SH-SY5Y (cell line): ENCODE measurements around the gene RYR1.

Source experiments
- GATA2 ChIP-seq: IDR thresholded peaks from 2 replicates; pipeline ENCODE4 v1.6.1; 2011; ENCODE audit warnings: mild to moderate bottlenecking, low read depth, low read length
- GATA3 ChIP-seq: IDR thresholded peaks from 2 replicates; pipeline ENCODE4 v1.6.1; 2011; ENCODE audit warnings: low read depth, mild to moderate bottlenecking, low read length, moderate library complexity

RYR1 gene

DNA sequence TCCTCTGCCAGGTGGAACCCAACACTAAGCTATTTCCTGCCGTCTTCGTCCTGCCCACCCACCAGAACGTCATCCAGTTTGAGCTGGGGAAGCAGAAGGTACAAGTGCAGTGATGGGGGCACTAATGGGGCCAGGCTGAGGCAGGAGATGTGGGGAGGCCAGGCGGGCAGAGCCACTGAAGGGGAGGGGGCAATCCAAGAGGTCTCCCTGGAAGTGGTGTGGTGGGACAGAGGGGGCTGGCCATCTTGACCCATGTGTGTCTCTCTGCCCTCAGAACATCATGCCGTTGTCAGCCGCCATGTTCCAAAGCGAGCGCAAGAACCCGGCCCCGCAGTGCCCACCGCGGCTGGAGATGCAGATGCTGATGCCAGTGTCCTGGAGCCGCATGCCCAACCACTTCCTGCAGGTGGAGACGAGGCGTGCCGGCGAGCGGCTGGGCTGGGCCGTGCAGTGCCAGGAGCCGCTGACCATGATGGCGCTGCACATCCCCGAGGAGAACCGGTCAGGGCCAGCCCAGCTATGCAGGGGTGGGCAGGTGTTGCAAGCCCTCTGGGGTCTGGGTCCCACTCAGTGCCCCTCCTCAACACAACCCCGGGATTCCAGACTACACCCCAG lies 49.6 kb downstream of the RYR1 start:
- no peak for TF ChIP-seq GATA2
- TF ChIP-seq GATA3: no peak

DNA sequence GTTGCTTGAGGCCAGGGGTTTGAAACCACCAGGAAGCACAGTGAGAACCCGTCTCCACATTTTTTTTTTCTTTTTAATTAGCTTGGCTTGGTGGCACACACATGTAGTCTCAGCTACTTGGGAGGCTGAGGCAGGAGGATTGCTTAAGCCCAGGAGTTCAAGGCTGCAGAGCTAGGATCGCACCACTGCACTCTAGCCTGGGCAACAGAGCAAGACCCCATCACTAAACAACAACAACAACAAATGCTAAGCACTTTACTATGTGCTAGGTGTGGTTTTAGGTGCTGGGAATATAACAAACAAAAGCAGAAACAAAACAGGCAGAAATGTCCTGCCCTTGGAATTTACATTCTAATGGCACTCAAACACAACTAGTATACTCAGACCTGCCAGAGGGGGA lies 51.3 kb downstream of the RYR1 start:
- TF ChIP-seq GATA3 (no peak), GATA2 (no peak)

- TF ChIP-seq GATA3 (no peak), GATA2 (no peak)
Observed at GRCh38 chr19:38485541-38486285, 52.2 kb downstream of the RYR1 start.

GRCh38 chr19:38486731-38487336 lies 53.3 kb downstream of the RYR1 start:
- TF ChIP-seq GATA2 (no peak), GATA3 (no peak)

GRCh38 chr19:38488096-38488495 lies 54.6 kb downstream of the RYR1 start:
- TF ChIP-seq GATA2: no peak

DNA sequence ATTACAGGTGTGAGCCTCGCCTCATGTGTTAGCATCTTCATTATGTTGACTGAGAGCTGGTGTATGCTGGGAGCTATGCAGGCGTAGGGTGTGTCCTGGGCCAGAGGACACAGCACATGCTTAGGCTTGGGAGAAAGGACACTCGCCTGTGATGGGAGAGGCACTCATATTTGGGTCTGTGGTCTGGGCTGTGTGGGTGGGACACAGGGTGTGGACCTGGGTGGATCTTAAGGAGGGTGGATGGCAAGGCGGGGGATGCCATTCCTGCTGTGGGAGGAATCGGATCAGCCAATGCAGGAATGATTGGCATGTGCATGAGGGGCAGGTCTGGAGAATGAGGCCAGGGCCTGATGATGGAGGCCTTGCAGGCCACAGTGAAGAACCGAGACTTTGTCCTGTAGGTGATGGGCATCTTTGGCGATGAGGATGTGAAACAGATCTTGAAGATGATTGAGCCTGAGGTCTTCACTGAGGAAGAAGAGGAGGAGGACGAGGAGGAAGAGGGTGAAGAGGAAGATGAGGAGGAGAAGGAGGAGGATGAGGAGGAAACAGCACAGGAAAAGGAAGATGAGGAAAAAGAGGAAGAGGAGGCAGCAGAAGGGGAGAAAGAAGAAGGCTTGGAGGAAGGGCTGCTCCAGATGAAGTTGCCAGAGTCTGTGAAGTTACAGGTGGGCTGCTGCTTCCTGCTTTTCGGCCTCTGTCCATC lies 55.4 kb downstream of the RYR1 start:
- TF ChIP-seq GATA3 (no peak), GATA2 (no peak)

GRCh38 chr19:38490861-38491260 lies 57.4 kb downstream of the RYR1 start:
- no peak for TF ChIP-seq GATA2
- TF ChIP-seq GATA3: no peak

DNA sequence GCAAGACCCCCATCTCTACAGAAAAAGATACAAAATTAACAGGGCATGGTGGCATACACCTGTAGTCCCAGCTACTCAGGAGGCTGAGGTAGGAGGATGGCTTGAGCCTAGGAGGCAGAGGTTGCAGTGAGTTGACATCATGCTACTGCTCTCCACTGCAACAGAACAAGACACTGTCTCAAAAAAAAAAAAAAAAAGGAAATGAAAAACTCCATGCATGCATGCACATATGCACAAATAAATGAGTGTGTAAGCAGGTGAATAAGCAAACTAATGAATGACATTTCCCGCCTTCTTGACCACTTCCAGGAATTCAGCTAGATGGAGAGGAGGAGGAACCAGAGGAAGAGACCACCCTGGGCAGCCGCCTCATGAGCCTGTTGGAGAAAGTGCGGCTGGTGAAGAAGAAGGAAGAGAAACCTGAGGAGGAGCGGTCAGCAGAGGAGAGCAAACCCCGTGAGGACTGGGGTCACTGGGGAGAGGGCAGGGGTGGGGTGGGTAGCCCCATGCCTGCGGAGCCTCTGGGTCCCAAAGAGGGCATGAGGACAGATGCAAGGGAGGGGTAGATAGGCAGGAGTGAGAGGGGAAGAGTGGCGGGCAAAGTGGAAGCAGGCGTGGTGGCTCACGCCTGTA lies 58.8 kb downstream of the RYR1 start:
- TF ChIP-seq GATA3: no peak
- TF ChIP-seq GATA2: no peak

DNA sequence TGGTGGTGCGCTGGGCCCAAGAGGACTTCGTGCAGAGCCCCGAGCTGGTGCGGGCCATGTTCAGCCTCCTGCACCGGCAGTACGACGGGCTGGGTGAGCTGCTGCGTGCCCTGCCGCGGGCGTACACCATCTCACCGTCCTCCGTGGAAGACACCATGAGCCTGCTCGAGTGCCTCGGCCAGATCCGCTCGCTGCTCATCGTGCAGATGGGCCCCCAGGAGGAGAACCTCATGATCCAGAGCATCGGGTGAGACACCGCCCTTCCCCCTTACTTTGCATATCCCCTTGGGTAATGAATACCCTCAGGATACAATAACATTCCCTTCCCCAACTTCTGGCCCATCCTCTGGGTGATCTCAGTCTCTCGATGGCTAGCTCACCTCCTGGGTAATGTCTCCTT lies 60.9 kb downstream of the RYR1 start:
- no peak for TF ChIP-seq GATA3
- no peak for TF ChIP-seq GATA2

- TF ChIP-seq GATA3 (no peak), GATA2 (no peak)
Observed at GRCh38 chr19:38496116-38496515, 62.6 kb downstream of the RYR1 start.

DNA sequence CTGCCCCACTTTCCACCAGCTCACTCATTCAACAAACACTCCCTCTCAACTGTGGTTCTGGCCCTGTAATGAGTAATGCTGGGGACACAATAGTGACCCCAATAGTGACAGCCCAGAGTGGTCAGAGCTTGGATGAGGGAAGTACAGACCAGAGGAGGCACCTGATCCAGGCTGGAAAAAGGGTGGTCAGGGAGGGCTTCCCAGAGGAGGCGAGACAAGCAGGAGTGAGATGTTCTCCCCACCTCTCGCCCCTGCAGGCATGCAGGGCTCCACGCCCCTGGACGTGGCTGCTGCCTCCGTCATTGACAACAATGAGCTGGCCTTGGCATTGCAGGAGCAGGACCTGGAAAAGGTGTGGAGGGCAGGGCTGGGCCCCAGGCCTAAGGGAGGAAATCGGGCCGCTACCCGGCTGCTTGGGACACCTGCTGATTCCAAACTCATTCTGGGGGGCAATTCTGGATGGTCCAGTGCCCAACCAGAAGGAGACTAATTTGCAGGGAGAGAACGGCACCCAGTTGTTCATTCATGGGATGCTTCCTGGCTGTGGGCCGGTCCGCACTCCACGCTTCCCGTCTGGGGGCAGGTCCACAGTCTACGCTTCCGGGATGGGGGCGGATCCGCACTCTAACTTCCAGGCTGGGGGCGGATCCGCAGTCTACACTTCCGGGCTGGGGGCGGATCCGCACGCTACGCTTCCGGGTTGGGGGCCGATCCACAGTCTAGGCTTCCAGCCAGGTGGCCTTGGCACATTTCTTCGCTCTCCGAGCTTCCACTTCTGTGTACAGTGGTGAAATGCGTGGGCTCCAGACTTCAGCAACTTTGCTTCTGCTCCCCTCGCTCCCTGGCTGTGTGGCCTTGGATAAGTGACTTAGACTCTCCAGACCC lies 63.4 kb downstream of the RYR1 start:
- TF ChIP-seq GATA2: no peak
- no peak for TF ChIP-seq GATA3

DNA sequence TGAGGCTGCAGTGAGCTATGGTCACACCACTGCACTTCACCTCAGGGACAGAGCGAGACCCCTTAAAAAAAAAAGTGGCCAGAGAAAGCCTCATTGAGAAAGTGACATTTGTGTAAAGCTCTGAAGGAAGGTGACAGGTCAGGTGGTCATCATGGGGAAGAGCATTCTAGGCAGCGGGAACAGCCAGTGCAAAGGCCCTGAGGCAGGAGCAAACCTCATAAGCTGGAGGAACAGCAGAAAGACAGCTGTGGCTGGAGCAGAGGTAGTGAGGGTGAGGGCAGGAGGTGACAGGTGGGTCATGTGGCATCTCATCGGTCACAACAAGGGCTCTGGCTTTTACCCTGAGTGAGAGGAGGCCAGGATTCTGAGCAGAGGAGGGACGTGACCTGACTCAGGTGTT lies 64.4 kb downstream of the RYR1 start:
- TF ChIP-seq GATA3 (no peak), GATA2 (no peak)

- no peak for TF ChIP-seq GATA2
- no peak for TF ChIP-seq GATA3
Observed at GRCh38 chr19:38499532-38499931, 66.0 kb downstream of the RYR1 start.
